Measurements from ENCODE around the gene APOBR.

APOBR gene

DNA sequence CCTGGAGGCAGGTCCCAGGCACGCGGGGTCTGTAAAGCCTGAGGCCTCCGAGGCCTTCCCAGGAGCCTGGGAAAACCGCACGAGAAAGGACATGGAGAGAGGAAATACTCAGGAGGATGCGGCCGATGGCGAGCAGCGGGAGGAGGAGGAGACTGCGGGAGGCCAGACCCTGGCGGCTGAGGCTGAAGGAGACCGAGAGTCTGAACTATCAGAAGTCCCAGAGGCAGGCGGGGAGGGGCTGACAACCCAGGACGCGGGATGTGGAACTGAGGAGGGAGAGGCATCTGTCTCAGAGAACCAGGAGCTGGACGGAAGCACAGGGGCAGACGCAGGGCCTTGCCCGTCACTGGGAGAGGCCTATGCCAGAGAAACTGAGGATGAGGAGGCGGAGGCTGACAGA, 2.4 kb downstream of the APOBR start:
- TF ChIP-seq, protein P1, sequence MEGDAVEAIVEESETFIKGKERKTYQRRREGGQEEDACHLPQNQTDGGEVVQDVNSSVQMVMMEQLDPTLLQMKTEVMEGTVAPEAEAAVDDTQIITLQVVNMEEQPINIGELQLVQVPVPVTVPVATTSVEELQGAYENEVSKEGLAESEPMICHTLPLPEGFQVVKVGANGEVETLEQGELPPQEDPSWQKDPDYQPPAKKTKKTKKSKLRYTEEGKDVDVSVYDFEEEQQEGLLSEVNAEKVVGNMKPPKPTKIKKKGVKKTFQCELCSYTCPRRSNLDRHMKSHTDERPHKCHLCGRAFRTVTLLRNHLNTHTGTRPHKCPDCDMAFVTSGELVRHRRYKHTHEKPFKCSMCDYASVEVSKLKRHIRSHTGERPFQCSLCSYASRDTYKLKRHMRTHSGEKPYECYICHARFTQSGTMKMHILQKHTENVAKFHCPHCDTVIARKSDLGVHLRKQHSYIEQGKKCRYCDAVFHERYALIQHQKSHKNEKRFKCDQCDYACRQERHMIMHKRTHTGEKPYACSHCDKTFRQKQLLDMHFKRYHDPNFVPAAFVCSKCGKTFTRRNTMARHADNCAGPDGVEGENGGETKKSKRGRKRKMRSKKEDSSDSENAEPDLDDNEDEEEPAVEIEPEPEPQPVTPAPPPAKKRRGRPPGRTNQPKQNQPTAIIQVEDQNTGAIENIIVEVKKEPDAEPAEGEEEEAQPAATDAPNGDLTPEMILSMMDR (IDR thresholded peaks at IDR 0.05; ENCODE audit: low read depth, low read length, poor library complexity, severe bottlenecking), result no peak
- no peak for TF ChIP-seq EZH2phosphoT487 (IDR thresholded peaks at IDR 0.05; ENCODE audit: borderline replicate concordance, low read length)
- Histone ChIP-seq H3K27me3 (ENCODE audit: control insufficient read depth, low read length) (peaks cover 4% of the 10 kb centered on the region), H3K36me3 (ENCODE audit: control insufficient read depth, low read length) (no peaks in the 10 kb centered on the region), H3K9me3 (ENCODE audit: control insufficient read depth, insufficient read depth, low read length) (no peaks in the 10 kb centered on the region), H4K20me1 (ENCODE audit: control insufficient read depth, insufficient read depth, low read depth, low read length) (no peaks in the 10 kb centered on the region), H3K79me2 (ENCODE audit: control insufficient read depth, low read length) (peaks cover 6% of the 10 kb centered on the region), H3K4me1 (ENCODE audit: control insufficient read depth, low read length) (peaks cover 27% of the 10 kb centered on the region), H3K27ac (ENCODE audit: low read depth, low read length) (no peak overlapping the region), H3K9me2 (replicated peaks; ENCODE audit: control insufficient read depth, low read length) (no peaks in the 10 kb centered on the region), H3F3A (ENCODE audit: control insufficient read depth, insufficient read depth) (no peaks in the 10 kb centered on the region), H3K4me2 (ENCODE audit: low read length) (no peak overlapping the region), H3K4me3 (ENCODE audit: low read length) (no peak overlapping the region)

DNA sequence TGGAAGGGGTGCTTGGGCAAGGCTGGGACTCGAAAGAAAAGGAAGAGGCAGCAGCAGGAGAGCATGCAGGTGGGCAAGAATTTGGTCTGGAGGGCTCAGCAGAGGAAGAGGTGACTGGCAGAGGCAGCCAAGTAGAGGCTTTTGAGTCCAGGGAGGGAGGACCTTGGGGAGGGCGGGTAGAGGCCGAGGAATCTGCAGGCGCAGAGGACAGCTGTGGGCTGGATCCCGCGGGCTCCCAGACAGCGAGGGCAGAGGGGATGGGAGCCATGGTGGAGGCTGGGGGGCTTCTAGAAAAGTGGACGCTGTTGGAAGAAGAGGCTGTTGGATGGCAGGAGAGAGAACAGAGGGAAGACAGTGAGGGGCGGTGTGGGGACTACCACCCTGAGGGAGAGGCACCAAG, 2.9 kb downstream of the APOBR start:
- H4K20me1 ChIP-seq (ENCODE audit: control insufficient read depth, insufficient read depth, low read depth, low read length), result no peaks in the 10 kb centered on the region
- no peaks in the 10 kb centered on the region for H3K9me2 ChIP-seq (replicated peaks; ENCODE audit: control insufficient read depth, low read length)
- H3K4me2 ChIP-seq (ENCODE audit: low read length), result no peak overlapping the region
- no peak overlapping the region for H3K4me3 ChIP-seq (ENCODE audit: low read length)
- H3K36me3 ChIP-seq (ENCODE audit: control insufficient read depth, low read length), result no peaks in the 10 kb centered on the region
- H3F3A ChIP-seq (ENCODE audit: control insufficient read depth, insufficient read depth), result no peaks in the 10 kb centered on the region
- H3K4me1 ChIP-seq (ENCODE audit: control insufficient read depth, low read length), result peaks cover 27% of the 10 kb centered on the region
- H3K79me2 ChIP-seq (ENCODE audit: control insufficient read depth, low read length), result peaks cover 6% of the 10 kb centered on the region
- TF ChIP-seq, protein P1 (IDR thresholded peaks at IDR 0.05; ENCODE audit: low read depth, low read length, poor library complexity, severe bottlenecking), result no peak
- TF ChIP-seq EZH2phosphoT487 (IDR thresholded peaks at IDR 0.05; ENCODE audit: borderline replicate concordance, low read length), result no peak
- H3K27ac ChIP-seq (ENCODE audit: low read depth, low read length), result no peak overlapping the region
- H3K9me3 ChIP-seq (ENCODE audit: control insufficient read depth, insufficient read depth, low read length), result no peaks in the 10 kb centered on the region
- peaks cover 4% of the 10 kb centered on the region for H3K27me3 ChIP-seq (ENCODE audit: control insufficient read depth, low read length)

- Histone ChIP-seq H3F3A (ENCODE audit: control insufficient read depth, insufficient read depth) (no peaks in the 10 kb centered on the region), H3K9me2 (replicated peaks; ENCODE audit: control insufficient read depth, low read length) (no peaks in the 10 kb centered on the region), H3K4me2 (ENCODE audit: low read length) (no peak overlapping the region), H3K4me3 (ENCODE audit: low read length) (no peak overlapping the region), H3K27me3 (ENCODE audit: control insufficient read depth, low read length) (peaks cover 4% of the 10 kb centered on the region), H3K9me3 (ENCODE audit: control insufficient read depth, insufficient read depth, low read length) (no peaks in the 10 kb centered on the region), H3K27ac (ENCODE audit: low read depth, low read length) (no peak overlapping the region), H3K4me1 (ENCODE audit: control insufficient read depth, low read length) (peaks cover 24% of the 10 kb centered on the region), H4K20me1 (ENCODE audit: control insufficient read depth, insufficient read depth, low read depth, low read length) (no peaks in the 10 kb centered on the region), H3K36me3 (ENCODE audit: control insufficient read depth, low read length) (no peaks in the 10 kb centered on the region), H3K79me2 (ENCODE audit: control insufficient read depth, low read length) (peaks cover 3% of the 10 kb centered on the region)
- no peak for TF ChIP-seq EZH2phosphoT487 (IDR thresholded peaks at IDR 0.05; ENCODE audit: borderline replicate concordance, low read length)
- TF ChIP-seq, protein P1 (IDR thresholded peaks at IDR 0.05; ENCODE audit: low read depth, low read length, poor library complexity, severe bottlenecking), result no peak
Observed at GRCh38 chr16:28497861-28498599, 3.6 kb downstream of the APOBR start.
